ENCODE measurements around the gene ZPR1.

DNA sequence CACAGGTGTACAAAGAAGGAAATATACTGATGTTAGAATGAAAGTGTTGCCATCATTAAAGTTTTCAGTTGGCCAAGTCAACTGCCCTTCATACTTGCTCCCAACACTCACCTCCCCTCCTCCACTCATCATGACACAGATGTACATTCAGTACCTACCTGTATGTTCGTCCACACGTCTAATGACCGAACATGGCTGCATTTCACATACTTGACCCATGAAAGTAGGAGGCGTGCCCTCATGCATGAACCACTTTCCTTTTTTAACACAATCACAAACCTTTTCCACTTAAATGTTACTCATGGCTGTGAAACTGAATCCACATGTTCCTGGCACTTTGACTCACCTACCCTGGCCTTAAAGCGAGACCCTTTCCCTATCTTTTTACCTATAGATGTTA, 11.8 kb downstream of the ZPR1 start:
- TF ChIP-seq, protein P1, sequence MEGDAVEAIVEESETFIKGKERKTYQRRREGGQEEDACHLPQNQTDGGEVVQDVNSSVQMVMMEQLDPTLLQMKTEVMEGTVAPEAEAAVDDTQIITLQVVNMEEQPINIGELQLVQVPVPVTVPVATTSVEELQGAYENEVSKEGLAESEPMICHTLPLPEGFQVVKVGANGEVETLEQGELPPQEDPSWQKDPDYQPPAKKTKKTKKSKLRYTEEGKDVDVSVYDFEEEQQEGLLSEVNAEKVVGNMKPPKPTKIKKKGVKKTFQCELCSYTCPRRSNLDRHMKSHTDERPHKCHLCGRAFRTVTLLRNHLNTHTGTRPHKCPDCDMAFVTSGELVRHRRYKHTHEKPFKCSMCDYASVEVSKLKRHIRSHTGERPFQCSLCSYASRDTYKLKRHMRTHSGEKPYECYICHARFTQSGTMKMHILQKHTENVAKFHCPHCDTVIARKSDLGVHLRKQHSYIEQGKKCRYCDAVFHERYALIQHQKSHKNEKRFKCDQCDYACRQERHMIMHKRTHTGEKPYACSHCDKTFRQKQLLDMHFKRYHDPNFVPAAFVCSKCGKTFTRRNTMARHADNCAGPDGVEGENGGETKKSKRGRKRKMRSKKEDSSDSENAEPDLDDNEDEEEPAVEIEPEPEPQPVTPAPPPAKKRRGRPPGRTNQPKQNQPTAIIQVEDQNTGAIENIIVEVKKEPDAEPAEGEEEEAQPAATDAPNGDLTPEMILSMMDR (IDR thresholded peaks at IDR 0.05): no peak
- TF ChIP-seq POLR2A (IDR thresholded peaks at IDR 0.05): no peak

Measured in upper lobe of left lung (tissue), 4 donors.